Erythroblast (primary cell): ENCODE data around the gene PES1.

Source experiments
- GATA1 ChIP-seq: IDR thresholded peaks from 2 replicates; pipeline ENCODE4 v1.6.1; 2011; ENCODE audit warnings: low read depth, mild to moderate bottlenecking, control low read depth, low read length, moderate library complexity
- POLR2A ChIP-seq: IDR thresholded peaks from 2 replicates; pipeline ENCODE4 v1.6.1; 2011; ENCODE audit warnings: mild to moderate bottlenecking, low read length

DNA sequence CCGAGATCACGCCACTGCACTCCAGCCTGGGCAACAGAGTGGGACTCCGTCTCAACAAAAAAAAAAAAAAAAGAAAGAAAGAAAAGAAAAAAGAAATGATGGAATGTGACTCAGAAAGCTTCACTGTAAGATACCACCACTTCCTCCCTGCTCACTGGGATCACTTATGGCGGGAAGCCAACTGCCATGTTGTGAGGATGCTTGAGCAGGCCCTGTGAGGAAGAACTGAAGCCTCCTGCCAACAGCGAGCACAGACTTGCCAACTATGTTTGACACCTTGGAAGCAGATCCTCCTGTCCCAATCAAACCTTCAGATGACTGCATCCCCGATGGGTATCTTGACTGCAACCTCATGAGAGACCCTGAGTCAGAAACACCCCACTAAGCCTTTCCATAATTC, 53.4 kb downstream of the PES1 start:
- TF ChIP-seq POLR2A, result no peak
- TF ChIP-seq GATA1, result no peak
